Measurements from ENCODE around the gene CRIP1. TPM values are rescaled to one million over a fixed set of nuclear protein-coding genes. Genes with fewer than 3 reads are reported as not detected.

The CRIP1 gene
- polyA plus RNA-seq, 2 of the 4 experiments (the other 2 are of a cell fraction) = 280 to 999 TPM

GRCh38 chr14:105450123-105450505 is 36.6 kb upstream of the CRIP1 start:
- no peak overlapping the region for H3K4me3 ChIP-seq
- WGBS (ENCODE audit: missing lambda C conversion rate) = 90% methylated on average over 22 of the region's 22 CpGs
- H3K27ac ChIP-seq = no peak overlapping the region
- POLR2A ChIA-PET = no interaction called here
- H3K4me2 ChIP-seq = no peak overlapping the region
- no peaks in the 10 kb centered on the region for H3K9me3 ChIP-seq
- CTCF ChIA-PET = interaction anchor here (4.3 to 4.6 kb wide), 2 partner anchors 10 to 40 kb away, joined by 19 to 21 read pairs; no protein-coding TSS in a partner anchor
- DNase-seq (ENCODE audit: low read depth in 1 of 2, low spot score in 1 of 2) = no peak
- FAIRE-seq = no peak
- no peak for ATAC-seq
- 0 out of 3 replicates have a peak, but pooled peaks cover 6% of the 10 kb centered on the region for H3K4me1 ChIP-seq
- no peak for TF ChIP-seq RARB (CRISPR knock-in tag; IDR thresholded peaks at IDR 0.05)

GRCh38 chr14:105450864-105451720 is 35.6 kb upstream of the CRIP1 start:
- H3K9me3 ChIP-seq = no peaks in the 10 kb centered on the region
- ATAC-seq (no peak), DNase-seq (ENCODE audit: low read depth in 1 of 2, low spot score in 1 of 2) (peak in 1 of 2 experiments; percentile 35), FAIRE-seq (no peak)
- 0 out of 3 replicates have a peak, but pooled peaks cover 6% of the 10 kb centered on the region for H3K4me1 ChIP-seq
- H3K4me2 ChIP-seq = no peak overlapping the region
- ChIA-PET POLR2A (no interaction called here), CTCF (interaction anchor here (0.8 to 4.6 kb wide), 5 partner anchors 11 to 79 kb away, joined by 3 to 21 read pairs (median 10); no protein-coding TSS in a partner anchor)
- H3K27ac ChIP-seq = no peak overlapping the region
- H3K4me3 ChIP-seq = no peak overlapping the region
- 86% methylated on average over 26 of the region's 29 CpGs for WGBS (ENCODE audit: missing lambda C conversion rate)
- TF ChIP-seq HMGXB4 (CRISPR knock-in tag; IDR thresholded peaks at IDR 0.05; ENCODE audit: borderline replicate concordance) (no peak), RFX5 (IDR thresholded peaks at IDR 0.05) (no peak), EHMT2 (IDR thresholded peaks at IDR 0.05; ENCODE audit: low read depth) (no peak), ZNF302 (CRISPR knock-in tag; IDR thresholded peaks at IDR 0.05) (no peak), NR3C1 (IDR thresholded peaks at IDR 0.05) (no peak)

- 0 out of 3 replicates have a peak, but pooled peaks cover 5% of the 10 kb centered on the region for H3K4me1 ChIP-seq
- no peak overlapping the region for H3K4me2 ChIP-seq
- WGBS (ENCODE audit: missing lambda C conversion rate) = 90% methylated on average over 14 of the region's 14 CpGs
- FAIRE-seq (no peak), DNase-seq (ENCODE audit: low read depth in 1 of 2, low spot score in 1 of 2) (no peak), ATAC-seq (no peak)
- H3K4me3 ChIP-seq = no peak overlapping the region
- TF ChIP-seq JUNB (IDR thresholded peaks at IDR 0.05) (no peak), FOSB (CRISPR knock-in tag; IDR thresholded peaks at IDR 0.05) (no peak), MAX (IDR thresholded peaks at IDR 0.05) (no peak), NFE2L2 (conservative IDR thresholded peaks at IDR 0.05; ENCODE audit: low read length) (no peak), KDM1A (IDR thresholded peaks at IDR 0.05; ENCODE audit: low read depth) (no peak), GATA3 (IDR thresholded peaks at IDR 0.05; ENCODE audit: borderline replicate concordance) (no peak), REST (IDR thresholded peaks at IDR 0.05) (no peak)
- H3K9me3 ChIP-seq = no peaks in the 10 kb centered on the region
- CTCF ChIA-PET = interaction anchor here (0.7 to 6.8 kb wide), 8 partner anchors 9 to 75 kb away, joined by 3 to 34 read pairs (median 4); no protein-coding TSS in a partner anchor
- no peak overlapping the region for H3K27ac ChIP-seq
- POLR2A ChIA-PET = no interaction called here
Measured at GRCh38 chr14:105452963-105453362, 33.7 kb upstream of the CRIP1 start.
